HG03097 (cell line): ENCODE data around the gene MSI1.

ENCODE experiments used
- ATAC-seq: cut with Tn5 transposase; IDR thresholded peaks from one replicate; pipeline ENCODE4 v1.9.1; 2021; ENCODE audit not compliant: unreplicated experiment, low FRiP score

Gene MSI1

GRCh38 chr12:120368789-120369602 lies at the start of gene MSI1:
Gene MSI1, minus strand, starts transcription at chr12:120369164. Its CDS starts 73 bp downstream, at chr12:120369091.
- no peak for ATAC-seq

DNA sequence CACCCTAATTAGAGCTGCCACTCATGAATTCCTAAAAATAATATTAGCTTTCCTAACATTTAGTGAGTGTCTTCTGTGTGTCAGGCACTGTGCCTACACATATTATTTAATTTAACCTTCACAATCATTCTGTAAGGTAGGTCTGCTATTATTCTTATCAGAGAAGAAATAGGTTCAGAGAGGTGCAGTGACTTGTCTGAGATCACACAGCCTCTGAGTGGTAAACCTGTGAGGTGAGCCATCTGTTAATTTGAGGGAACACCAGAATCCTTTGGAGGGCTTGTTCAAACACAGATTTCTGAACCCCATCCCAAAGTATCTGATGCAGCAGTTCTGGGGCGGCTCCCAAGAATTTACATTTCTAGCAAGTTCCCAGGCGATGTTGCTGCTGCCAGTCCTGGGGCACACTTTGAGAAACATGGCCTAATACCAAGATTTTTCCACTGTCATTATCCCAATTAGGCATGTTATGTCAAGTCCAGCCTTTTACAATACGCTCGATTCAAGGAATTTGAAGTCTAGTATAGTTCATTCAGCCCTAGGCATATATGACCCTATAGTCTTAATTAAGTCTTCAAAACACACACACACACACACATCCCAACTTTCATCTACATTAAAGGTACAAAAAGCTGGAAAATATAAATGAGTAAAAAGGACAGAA lies 49.1 kb upstream of the MSI1 start:
- no peak for ATAC-seq

DNA sequence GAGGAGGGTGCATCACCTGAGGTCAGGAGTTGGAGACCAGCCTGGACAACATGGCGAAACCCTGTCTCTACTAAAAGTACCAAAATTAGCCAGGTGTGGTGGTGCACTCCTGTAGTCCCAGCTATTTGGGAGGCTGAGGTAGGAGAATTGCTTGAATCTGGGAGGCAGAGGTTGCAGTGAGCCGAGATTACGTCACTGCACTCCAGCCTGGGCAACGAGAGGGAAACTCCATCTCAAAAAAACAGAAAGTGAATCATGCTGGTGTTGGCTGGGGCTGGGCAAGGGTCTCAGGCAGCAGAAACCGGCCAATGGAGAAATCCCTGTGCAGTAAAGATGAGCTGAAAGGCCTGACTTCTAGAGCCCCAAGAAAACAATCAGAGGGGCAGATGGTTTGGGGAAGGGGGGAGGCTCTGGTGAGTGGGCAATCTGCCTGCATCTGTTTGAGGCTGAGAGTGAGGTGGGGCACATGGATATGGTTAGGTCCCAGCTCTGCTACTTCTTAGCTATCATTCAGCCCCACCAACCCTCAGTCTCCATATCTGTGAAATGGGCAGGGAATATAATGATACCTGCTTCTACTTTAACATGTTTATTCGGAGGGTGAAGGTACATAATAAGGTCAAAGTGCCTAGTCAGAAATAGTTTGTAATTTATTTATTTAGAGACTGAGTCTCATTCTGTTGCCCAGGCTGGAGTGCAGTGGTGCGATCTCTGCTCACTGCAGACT lies 47.7 kb upstream of the MSI1 start:
- ATAC-seq, result no peak

DNA sequence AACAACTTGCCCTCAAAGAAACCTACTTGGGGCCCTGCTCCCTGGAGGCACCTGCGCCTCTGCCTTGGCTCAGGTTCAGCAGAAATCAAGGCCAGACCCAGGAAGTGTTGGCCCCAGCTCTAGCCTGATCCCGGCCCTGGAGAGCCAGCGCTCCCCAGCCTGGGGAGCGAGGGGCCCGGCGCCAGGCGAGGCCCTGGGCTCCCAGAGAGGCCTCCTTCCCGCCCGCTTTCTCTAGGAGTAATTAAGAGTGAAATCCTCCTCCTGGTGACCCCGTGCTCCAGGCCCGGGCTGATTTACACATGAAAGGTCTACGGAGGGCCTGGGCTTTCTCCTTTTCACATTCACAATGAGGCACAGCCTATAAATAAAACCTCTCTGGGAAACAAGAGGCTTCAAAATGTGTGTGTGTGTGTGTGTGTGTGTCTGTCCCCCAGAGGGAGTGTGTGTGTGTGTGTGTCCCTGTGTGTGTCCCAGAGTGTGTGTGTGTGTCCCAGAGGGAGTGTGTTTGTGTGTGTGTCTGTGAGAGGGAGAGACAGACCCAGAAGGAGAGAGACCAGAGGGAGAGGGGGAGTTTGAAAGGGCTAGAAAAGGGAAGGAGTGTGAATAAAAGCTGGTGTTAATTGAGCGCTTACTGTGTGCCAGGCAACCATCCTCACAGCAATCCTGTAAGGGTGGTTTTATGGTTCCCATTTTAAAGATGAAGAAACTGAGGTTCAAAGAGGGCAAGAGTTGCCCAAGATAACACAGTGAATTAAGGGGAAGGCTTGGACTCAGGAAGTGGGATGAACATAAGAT lies 45.1 kb upstream of the MSI1 start:
- no peak for ATAC-seq

GRCh38 chr12:120412421-120412820 lies 43.5 kb upstream of the MSI1 start:
- ATAC-seq, result no peak

DNA sequence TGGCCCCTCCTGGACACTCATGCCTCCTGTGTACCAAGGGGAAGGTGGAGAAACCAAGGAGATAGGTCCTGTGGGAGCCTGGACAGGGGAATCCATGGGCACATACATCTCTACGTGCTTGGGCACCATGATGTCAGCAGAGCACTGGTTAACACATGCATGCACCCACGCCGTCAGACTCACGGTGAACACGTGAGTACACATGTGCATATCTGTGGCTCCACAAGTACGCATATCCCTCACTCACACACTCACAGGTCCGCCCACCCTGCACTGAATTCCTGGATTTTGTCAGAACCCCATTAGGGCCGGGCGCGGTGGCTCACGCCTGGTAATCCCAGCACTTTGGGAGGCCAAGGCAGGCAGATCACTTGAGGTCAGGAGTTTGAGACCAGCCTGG lies 39.8 kb upstream of the MSI1 start:
- no peak for ATAC-seq

- no peak for ATAC-seq
Observed at GRCh38 chr12:120406553-120406952, 37.6 kb upstream of the MSI1 start.

DNA sequence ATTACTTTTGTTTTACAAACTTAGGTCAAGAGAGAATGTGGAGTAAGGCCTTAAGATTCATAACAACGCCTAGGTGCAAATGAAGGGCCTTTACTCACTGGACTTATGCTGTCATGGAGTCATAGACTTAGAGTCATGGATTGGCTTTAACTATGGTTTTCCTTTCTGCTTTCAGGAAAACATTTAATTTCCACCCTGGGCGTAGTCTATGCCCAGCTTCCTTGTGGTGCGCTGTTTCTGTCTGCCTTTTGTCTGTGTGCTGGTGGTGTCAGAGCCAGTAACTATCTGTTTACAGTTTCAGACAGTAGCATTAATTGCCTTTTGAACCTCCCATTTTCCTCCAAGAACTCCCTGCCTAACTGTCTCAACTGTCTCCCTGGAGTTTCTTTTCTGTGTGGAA lies 37.1 kb upstream of the MSI1 start:
- no peak for ATAC-seq

GRCh38 chr12:120404271-120404670 lies 35.3 kb upstream of the MSI1 start:
- ATAC-seq, result no peak

DNA sequence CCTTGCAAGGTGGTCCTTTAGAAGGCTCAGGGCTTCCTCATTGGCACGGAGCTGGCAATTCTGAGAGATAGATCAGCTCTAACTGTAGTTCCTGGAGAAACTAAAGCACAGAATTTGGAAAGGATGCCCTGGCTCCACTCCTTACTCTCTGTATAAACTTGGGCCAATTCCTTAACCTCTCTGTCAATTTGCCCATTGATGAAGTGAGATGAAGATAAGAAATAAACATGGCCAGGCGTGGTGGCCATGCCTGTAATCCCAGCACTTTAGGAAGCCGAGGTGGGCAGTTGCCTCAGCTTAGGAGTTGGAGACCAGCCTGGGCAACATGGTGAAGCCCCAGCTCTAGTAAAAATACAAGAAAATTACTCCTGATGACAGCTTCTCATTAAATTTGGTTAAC lies 34.9 kb upstream of the MSI1 start:
- ATAC-seq, result no peak

- no peak for ATAC-seq
Observed at GRCh38 chr12:120402217-120402616, 33.3 kb upstream of the MSI1 start.

DNA sequence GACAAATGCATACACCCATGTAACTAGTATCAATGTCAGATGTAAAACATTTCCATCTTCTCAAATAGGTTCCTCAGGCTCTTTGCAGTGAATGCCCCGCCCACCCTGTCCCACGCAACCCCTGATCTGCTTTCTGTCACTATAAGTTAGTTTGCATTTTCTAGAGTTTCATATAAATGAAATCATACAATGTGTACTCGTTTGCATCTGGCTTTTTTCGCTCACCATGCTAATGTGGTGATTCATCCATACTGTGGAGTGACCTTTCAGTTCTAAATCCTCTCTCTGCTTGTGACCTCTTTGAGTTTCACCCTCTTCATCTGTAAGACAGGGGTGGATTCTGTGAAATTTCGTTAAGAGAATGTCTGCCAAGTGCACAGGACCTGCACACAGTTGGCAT lies 30.6 kb upstream of the MSI1 start:
- ATAC-seq, result no peak

DNA sequence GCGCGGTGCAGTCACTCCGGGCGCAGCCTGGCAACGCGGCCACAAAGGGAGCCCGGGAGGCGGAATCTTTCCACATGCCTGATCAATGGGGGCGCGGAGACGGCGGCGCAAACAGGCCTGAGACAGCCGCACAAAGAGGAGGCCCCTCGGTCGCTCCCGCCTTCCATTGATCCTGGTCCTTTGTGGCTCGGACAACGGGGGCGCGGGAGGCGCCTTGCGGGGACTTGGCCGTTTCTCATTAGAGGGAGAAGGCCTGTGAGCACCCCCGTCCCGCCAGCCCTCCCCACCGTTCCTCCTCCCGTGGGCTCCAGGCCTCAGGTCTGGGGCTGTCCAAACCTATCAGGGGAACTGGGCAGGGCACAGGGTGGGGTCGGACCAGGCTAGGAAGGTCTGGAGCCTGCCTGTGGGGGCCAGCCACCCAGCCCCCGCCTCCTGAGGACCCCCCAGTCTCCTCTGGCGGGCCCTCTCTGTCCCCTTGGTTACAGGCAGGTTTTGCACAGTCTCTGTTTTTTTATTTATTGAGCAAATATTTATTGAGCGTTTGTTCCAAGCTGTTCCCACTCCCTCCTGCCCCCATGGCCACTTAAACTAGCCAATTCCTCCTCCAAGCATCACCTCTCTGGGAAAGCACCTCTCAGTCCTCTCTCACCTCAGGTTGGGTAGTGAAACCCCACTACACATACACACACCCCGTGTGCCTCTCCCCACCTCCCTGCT lies 29.0 kb upstream of the MSI1 start:
- ATAC-seq, result no peak

DNA sequence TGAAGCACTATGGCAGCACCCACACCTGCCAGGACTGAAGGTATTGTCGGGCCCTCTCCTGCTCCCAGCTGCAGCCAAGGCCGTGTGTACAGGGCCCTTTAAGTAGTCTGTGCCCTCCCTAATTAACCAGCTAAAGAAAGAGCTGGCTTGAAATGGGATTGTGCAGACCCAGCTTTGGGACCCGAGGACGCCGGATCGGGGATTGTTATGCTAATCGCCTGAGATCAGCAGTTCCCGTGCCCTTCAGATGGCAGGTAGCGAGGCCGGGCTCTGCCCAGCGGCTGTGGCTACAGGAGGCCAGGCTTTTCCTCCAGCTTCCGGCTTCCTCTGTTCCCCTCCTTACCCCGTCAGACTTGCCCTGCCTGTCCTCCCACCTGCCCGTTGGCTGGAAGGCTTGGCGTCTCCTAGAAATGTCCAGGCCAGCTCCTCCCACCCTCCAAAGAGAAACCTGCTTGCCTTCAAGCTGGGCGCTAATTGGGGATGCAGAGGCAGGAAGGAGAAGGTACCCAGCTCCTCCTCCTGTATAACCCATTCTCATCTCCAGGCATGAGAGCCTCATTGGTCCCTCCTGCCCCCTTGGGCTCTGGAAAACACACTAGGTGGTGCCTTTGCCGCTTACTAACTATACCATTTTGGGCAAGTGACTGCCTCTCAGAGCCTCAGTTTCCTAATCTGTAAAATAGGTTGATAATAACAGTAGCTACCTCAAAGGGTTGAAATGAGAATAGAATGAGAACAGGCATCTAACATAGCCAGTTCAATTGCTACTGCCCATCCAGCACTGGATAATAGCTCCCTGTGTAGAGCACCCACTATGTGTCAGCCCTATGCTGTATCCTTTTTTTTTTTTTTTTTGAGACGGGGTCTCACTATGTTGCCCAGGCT lies 25.8 kb upstream of the MSI1 start:
- no peak for ATAC-seq

DNA sequence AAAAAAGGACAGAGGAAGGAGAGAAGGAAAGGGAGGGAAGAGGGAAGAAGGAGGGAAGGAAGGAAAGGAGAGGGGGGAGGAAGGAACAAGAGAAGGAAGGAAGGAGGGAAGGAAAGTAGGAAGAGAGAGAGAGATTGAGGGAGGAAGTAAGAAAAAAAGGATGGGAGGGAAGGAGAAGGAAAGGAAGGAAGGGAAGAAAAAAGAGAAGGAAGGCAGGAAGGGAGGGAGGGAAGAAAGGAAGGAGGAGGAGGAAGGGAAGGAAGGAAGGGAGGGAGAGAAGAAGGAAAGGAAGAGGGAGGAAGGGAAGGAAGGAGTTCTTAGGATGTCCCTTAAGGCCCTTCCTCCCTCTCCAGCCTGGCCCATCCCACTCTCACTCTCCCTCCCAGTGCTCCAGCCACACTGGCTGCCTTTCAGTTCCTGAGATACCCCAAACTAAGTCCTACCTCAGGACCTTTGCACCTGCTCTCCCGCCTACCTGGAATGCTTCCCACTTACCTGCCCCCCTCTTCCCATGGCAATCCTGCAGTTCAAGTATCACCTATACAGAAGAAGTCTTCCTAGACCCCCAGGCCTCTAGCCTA lies 21.7 kb upstream of the MSI1 start:
- no peak for ATAC-seq

- no peak for ATAC-seq
Observed at GRCh38 chr12:120388691-120389481, 19.9 kb upstream of the MSI1 start.

DNA sequence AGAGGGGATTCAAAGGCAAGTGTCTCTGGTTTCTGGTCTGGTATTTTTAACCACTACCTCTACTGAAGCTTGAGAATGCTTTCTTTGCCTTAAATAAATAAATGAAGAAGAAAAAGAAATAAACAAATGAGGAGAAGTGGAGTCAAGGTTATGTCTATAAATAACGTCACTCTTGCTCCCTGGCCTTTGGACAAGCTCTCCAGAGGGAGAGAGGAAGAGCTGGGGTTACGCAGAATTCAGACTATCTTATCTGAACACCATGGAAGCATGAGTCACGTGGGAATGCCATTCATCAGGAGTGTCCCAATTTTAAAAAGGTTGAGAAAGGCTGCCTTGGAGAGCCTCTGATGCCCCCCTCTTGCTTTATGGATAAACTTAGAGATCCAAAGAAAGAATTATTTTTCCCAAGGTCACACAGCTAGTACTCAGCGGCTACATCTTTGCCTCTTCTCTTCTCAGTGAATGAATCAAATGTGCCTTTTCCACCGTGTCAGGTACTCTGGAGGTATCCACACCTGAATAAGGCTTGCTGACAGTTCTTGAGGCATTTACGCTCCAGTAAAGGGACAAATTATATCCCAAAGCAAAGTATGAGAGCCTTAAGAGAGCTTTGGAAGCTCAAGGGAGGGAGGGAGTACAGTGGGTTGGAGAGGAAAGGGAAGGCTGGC lies 12.9 kb upstream of the MSI1 start:
- no peak for ATAC-seq
